Dendritic cell treated with granulocyte-macrophage colony-stimulating factor and Interleukin-4, amounts not matched to agents 40 ng/mL and 50 ng/mL, for 4 days (primary cell): ENCODE results near the gene ZNF341.
A peak's percentile ranks its signal among the peaks of the same experiment; 100 is the strongest.

Experiments
- H3K27ac Mint-ChIP-seq: one replicate; pipeline ENCODE4 v1.8.0; 2022; ENCODE audit warnings: mild to moderate bottlenecking, mixed read lengths
- H3K27me3 Mint-ChIP-seq: one replicate; pipeline ENCODE4 v1.8.0; 2022; ENCODE audit warnings: mild to moderate bottlenecking, mixed read lengths
- H3K36me3 Mint-ChIP-seq: one replicate; pipeline ENCODE4 v1.8.0; 2022; ENCODE audit warnings: low read depth, mixed read lengths
- H3K4me1 Mint-ChIP-seq: one replicate; pipeline ENCODE4 v1.8.0; 2022; ENCODE audit warnings: low read depth, mixed read lengths
- H3K4me3 Mint-ChIP-seq: one replicate; pipeline ENCODE4 v1.8.0; 2022; ENCODE audit warnings: mild to moderate bottlenecking, moderate library complexity, mixed read lengths
- H3K9me3 Mint-ChIP-seq: one replicate; pipeline ENCODE4 v1.8.0; 2022; ENCODE audit warnings: mixed read lengths
- intact Hi-C: fragments of 100-400 bp; cut with micrococcal nuclease; formaldehyde crosslinking; loops from one replicate; pipeline ENCODE4 v1.15.0; 2022

Gene ZNF341

GRCh38 chr20:33730946-33731692 is 677 bp upstream of the ZNF341 start:
- Mint-ChIP-seq H3K36me3 (peaks cover 4% of the 10 kb centered on the region), H3K27me3 (no peaks in the 10 kb centered on the region), H3K9me3 (peaks cover 5% of the 10 kb centered on the region), H3K4me1 (peaks cover 52% of the 10 kb centered on the region), H3K4me3 (peak overlapping the region; percentile 81), H3K27ac (peak overlapping the region; percentile 90)
- intact Hi-C loops: loop anchor here (1.0 to 5.0 kb wide), 3 partner anchors 11 to 81 kb away; partner anchors contain the start of genes CHMP4B, E2F1 and PXMP4

GRCh38 chr20:33732166-33732970 is 572 bp downstream of the ZNF341 start:
- Mint-ChIP-seq H3K27ac (peak overlapping the region; percentile 90), H3K4me1 (peaks cover 41% of the 10 kb centered on the region), H3K4me3 (peak overlapping the region; percentile 89), H3K36me3 (peaks cover 15% of the 10 kb centered on the region), H3K9me3 (peaks cover 17% of the 10 kb centered on the region), H3K27me3 (no peaks in the 10 kb centered on the region)
- intact Hi-C loops: loop anchor here (2.0 to 5.0 kb wide), 3 partner anchors 45 to 80 kb away; partner anchors contain the start of genes ACTL10, CHMP4B and E2F1

GRCh38 chr20:33733654-33734576 is 2.1 kb downstream of the ZNF341 start:
- Mint-ChIP-seq H3K9me3 (peaks cover 18% of the 10 kb centered on the region), H3K27ac (peak overlapping the region; percentile 90), H3K4me3 (peak overlapping the region; percentile 89), H3K4me1 (peaks cover 40% of the 10 kb centered on the region), H3K27me3 (no peaks in the 10 kb centered on the region), H3K36me3 (peaks cover 21% of the 10 kb centered on the region)
- intact Hi-C loops: loop anchor here (2.0 to 5.0 kb wide), 3 partner anchors 47 to 78 kb away; partner anchors contain the start of genes ACTL10, CHMP4B and E2F1

- H3K4me1 Mint-ChIP-seq: peaks cover 34% of the 10 kb centered on the region
- intact Hi-C loops: no loop called here
- H3K27ac Mint-ChIP-seq: no peak overlapping the region
Observed at GRCh38 chr20:33736962-33737361, 5.2 kb downstream of the ZNF341 start.

GRCh38 chr20:33739493-33739892 is 7.7 kb downstream of the ZNF341 start:
- intact Hi-C loops: no loop called here
- Mint-ChIP-seq H3K27me3 (no peaks in the 10 kb centered on the region), H3K4me3 (no peak overlapping the region), H3K9me3 (peaks cover 18% of the 10 kb centered on the region), H3K36me3 (peaks cover 21% of the 10 kb centered on the region), H3K4me1 (peaks cover 15% of the 10 kb centered on the region), H3K27ac (no peak overlapping the region)

More at GRCh38 chr20:33736962-33737361, 5.2 kb downstream of the ZNF341 start:
- H3K4me3 Mint-ChIP-seq: no peak overlapping the region
- H3K27me3 Mint-ChIP-seq: no peaks in the 10 kb centered on the region
- H3K36me3 Mint-ChIP-seq: peaks cover 21% of the 10 kb centered on the region
- peaks cover 18% of the 10 kb centered on the region for H3K9me3 Mint-ChIP-seq

GRCh38 chr20:33740189-33740588 is 8.4 kb downstream of the ZNF341 start:
- Mint-ChIP-seq H3K27me3 (no peaks in the 10 kb centered on the region), H3K27ac (no peak overlapping the region), H3K4me3 (no peak overlapping the region), H3K4me1 (peaks cover 14% of the 10 kb centered on the region), H3K9me3 (peaks cover 18% of the 10 kb centered on the region), H3K36me3 (peaks cover 27% of the 10 kb centered on the region)
- intact Hi-C loops: no loop called here

GRCh38 chr20:33744181-33744580 is 12.4 kb downstream of the ZNF341 start:
- Mint-ChIP-seq H3K9me3 (no peaks in the 10 kb centered on the region), H3K27ac (no peak overlapping the region)
- intact Hi-C loops: no loop called here

GRCh38 chr20:33744773-33745385 is 13.1 kb downstream of the ZNF341 start:
- Mint-ChIP-seq H3K9me3 (no peaks in the 10 kb centered on the region), H3K27ac (no peak overlapping the region)
- intact Hi-C loops: no loop called here

More at GRCh38 chr20:33744181-33744580, 12.4 kb downstream of the ZNF341 start:
- H3K4me1 Mint-ChIP-seq: peaks cover 7% of the 10 kb centered on the region
- H3K4me3 Mint-ChIP-seq: no peak overlapping the region
- peaks cover 43% of the 10 kb centered on the region for H3K36me3 Mint-ChIP-seq
- H3K27me3 Mint-ChIP-seq: no peaks in the 10 kb centered on the region

GRCh38 chr20:33746325-33746998 is 14.7 kb downstream of the ZNF341 start:
- intact Hi-C loops: no loop called here
- Mint-ChIP-seq H3K4me3 (no peak overlapping the region), H3K36me3 (peaks cover 58% of the 10 kb centered on the region), H3K4me1 (peaks cover 7% of the 10 kb centered on the region), H3K27ac (no peak overlapping the region), H3K27me3 (no peaks in the 10 kb centered on the region), H3K9me3 (no peaks in the 10 kb centered on the region)

More at GRCh38 chr20:33744773-33745385, 13.1 kb downstream of the ZNF341 start:
- peaks cover 45% of the 10 kb centered on the region for H3K36me3 Mint-ChIP-seq
- H3K4me3 Mint-ChIP-seq: no peak overlapping the region
- H3K27me3 Mint-ChIP-seq: no peaks in the 10 kb centered on the region
- peaks cover 7% of the 10 kb centered on the region for H3K4me1 Mint-ChIP-seq

GRCh38 chr20:33751775-33752174 is 20.0 kb downstream of the ZNF341 start:
- Mint-ChIP-seq H3K4me1 (no peaks in the 10 kb centered on the region), H3K27ac (no peak overlapping the region), H3K9me3 (no peaks in the 10 kb centered on the region), H3K27me3 (no peaks in the 10 kb centered on the region), H3K4me3 (no peak overlapping the region), H3K36me3 (peaks cover 87% of the 10 kb centered on the region)
- intact Hi-C loops: no loop called here

GRCh38 chr20:33753143-33753542 is 21.3 kb downstream of the ZNF341 start:
- H3K4me3 Mint-ChIP-seq: no peak overlapping the region
- H3K4me1 Mint-ChIP-seq: no peaks in the 10 kb centered on the region
- intact Hi-C loops: no loop called here
- H3K36me3 Mint-ChIP-seq: peaks cover 87% of the 10 kb centered on the region
- no peaks in the 10 kb centered on the region for H3K27me3 Mint-ChIP-seq
- no peak overlapping the region for H3K27ac Mint-ChIP-seq
- no peaks in the 10 kb centered on the region for H3K9me3 Mint-ChIP-seq

GRCh38 chr20:33753763-33754162 is 22.0 kb downstream of the ZNF341 start:
- no peak overlapping the region for H3K4me3 Mint-ChIP-seq
- H3K27me3 Mint-ChIP-seq: no peaks in the 10 kb centered on the region
- no peaks in the 10 kb centered on the region for H3K4me1 Mint-ChIP-seq
- no peak overlapping the region for H3K27ac Mint-ChIP-seq
- H3K9me3 Mint-ChIP-seq: no peaks in the 10 kb centered on the region
- intact Hi-C loops: no loop called here
- peaks cover 87% of the 10 kb centered on the region for H3K36me3 Mint-ChIP-seq
